Renal pelvis (tissue), 4 donors: ENCODE measurements around the gene PRKN. TPM values are rescaled to one million over a fixed set of nuclear protein-coding genes. Genes with fewer than 3 reads are reported as not detected.

Experiments used
- DNase-seq: peaks from one replicate; pipeline ENCODE4 v3.0.0-alpha.2; 2013
- polyA plus RNA-seq, 3 donors: library from polyadenylated mRNA; unstranded; fragments of 120-200 nt; gene quantifications; one replicate each; pipeline ENCODE4 v1.2.1, GENCODE V29; 2013; ENCODE audit not compliant: insufficient read length in 3 of 3

The PRKN gene
- polyA plus RNA-seq, 3 donors: 8.0 to 12.0 (median 9.9) TPM

DNA sequence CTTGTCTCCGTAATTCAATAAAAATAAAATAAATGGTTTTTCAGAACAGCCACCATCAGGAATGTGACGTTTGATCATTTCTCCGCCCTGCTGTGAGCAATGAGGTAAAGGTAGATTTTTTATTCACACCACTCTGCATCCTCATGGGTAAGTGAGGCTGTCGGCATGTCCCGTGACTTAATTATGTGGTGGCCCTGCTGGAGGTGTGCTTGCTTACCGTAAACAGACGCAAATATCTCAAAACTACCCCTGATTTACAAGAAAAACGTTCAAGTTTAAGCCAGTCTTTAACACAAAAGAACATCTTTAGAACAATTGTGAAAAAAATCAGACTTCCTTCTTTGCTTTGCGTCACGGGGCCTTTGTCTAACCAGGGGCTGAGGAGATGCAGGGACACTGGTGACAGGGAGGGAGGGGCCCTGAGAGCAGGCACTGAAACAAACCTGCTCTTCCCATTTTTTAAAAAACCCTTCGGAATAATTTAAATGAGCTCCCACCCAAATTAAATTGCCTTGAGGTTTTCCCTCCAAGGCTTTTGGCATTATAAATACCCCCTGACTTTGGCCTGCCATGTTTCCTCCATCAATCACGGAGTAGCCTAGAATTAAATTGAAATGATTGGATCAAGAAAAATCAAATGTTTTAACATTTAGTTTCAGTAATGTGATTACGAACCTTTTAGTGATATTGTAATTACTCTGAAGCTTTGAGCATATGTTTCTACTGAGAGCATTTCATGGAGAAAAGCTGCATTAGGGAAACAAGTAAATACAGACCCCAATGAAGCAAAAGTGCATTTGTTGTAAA, 13.4 kb downstream of the PRKN start:
- DNase-seq: no peak

DNA sequence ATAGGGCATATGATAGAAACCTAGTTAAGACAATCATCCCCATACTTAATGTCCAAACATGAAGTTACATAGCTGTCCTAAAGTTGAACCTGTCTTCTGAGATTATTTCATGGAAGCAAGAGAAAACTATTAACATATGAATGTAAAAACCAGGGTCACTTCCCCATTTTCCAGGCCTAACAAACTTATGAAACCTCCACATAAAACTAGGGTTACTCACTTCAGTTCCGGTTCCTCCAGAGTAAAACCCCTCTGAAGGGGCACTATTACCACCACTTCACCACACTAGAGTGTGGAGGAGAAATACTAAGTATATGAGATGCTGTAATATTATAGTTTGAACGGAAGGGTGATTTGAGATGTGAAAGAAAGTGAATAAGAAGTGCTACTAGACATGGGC, 14.9 kb downstream of the PRKN start:
- DNase-seq: no peak

DNA sequence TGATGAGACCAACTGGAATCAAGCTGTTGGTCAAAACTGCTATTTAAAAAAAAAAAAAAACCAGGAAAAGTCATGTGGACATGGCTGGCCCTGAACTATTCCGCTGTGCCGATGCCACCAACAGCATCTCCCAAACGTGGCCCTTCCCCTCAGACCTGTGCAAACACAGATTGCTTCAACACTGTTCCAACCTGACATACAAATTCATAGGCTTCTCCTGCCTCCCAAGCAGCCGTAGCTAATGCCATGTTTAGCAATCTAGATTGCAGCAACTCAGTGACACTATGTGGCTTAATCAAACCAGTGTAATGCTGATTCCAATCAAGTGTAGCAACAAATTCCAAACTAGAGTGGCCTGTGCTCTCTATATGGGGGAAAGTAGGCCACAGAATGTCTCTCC, 16.2 kb downstream of the PRKN start:
- DNase-seq: no peak

DNA sequence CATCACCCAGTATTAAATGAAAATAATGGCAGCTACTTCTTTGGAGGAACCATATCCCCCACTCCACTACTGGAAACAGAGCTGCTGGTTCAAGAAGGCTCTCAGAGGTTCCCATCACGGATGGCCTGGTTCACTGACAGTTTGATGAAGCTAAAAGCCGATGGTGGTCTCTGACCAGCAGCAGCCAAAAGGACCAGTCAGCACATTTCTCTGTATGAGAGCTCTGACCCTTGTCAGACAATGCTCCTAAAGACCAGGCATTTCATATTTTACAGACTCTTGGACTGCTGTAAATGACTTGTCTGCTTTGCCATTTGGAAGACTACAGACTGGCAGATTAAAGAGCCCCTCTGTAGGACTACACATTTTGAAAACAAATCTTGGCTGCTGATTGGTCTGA, 16.6 kb downstream of the PRKN start:
- no peak for DNase-seq

DNA sequence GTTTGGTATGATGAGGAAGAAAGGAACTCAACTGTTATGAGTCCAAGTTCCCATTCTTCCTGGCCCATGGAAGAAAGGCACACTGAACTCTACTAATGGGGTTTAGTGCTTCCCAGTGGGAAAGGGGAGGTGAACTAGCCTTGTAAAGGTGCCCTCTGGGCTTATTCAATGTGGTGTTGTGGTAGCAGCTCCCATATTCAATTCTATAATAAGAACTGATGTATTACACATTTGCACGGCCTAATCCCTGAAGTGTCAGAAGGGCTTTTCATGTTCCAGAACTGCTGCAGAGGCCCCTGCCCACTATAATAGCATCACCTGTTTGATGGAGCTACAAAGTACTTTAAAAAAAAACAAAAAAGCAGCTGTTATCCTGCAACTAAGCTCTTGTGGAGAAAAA, 17.1 kb downstream of the PRKN start:
- DNase-seq: no peak

DNA sequence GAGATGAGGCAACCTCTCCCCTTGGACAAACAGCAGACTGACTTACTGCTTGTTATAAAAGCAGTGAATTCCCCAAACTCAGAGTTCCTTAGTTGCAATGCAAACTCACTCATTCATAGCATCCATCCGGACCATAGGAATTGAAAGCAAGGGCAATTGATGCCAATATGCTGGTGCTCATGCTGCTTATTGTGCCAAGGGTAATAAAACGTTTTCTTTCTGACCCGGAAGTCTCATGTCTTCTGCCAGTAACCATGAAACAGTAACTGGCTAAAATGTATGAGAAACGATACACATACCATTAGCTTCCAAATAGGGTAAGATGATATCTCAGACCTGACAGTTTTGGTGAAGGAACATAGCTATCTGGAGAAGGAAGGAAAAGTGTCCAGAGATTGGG, 18.1 kb downstream of the PRKN start:
- DNase-seq: no peak

DNA sequence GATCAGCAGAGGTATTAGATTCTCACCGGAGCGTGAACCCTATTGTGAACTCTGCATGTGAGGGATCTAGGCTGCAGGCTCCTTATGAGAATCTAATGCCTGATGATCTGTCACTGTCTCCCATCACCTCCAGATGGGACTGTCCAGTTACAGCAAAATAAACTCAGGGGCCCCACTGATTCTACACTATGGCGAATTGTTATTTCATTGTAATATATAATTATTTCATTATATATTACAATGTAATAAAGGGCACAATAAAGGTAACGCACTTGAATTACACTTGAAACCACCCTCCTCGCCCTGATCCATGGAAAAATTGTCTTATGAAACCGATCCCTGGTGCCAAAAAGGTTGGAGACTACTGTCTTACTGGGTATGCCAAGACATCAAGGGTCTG, 18.6 kb downstream of the PRKN start:
- DNase-seq: no peak

DNA sequence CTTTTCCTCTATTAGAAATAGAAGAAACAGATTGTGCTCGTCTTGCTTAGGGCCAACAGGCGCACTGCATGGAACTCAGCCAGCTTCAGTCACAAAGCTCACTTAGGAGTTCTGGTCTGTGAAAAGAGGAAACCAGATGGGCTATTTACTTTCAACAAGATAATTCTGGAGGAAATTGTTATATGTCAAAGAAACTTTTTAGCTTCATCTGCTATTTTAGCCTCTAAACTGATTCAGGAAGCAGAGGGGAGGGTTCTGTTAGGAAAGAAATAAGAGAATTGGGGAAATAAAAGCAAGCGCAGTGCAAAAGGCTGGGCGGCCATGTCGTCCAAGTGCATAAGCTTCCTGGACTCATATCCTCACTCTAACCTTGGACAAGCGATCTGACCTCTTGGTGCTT, 21.3 kb downstream of the PRKN start:
- peak; percentile 61 for DNase-seq

DNA sequence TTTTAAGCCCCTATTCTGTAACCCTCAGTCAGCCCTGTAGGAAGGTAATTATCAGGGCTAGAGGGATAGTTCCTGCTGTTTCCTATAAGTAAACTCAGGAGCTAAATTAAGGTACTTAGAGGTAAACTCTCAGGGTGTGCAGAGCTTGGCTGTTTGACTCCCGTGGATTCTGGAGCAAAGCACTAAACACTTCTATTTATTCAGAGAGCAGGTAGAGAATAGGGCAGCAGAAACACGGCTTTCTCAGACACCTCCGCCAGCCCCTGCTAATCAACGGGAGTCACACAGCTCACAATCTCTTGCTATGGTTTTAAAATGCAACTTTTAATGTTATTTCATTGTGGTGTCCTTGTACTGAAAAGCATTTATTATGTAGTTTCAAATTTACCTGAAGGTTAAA, 21.8 kb downstream of the PRKN start:
- DNase-seq: no peak

DNA sequence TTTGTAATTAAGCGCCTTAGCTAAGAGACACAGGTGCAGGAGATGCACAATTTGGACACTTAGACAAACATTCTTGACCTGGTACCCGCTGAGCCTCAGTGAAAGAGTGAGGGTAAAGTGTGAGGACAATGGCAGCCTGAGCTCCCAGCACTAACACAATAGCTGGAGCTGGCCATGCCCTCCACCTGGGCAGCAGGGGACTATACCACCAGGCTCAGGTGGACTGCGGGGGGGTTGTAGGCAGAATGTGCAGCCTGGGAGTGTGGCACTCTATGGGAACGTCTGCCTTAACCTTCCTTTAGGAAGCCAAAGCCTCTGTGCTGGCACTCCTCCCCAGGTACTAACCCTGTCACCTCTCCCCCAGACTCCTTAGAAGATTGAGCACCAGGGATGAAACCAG, 23.6 kb downstream of the PRKN start:
- no peak for DNase-seq

DNA sequence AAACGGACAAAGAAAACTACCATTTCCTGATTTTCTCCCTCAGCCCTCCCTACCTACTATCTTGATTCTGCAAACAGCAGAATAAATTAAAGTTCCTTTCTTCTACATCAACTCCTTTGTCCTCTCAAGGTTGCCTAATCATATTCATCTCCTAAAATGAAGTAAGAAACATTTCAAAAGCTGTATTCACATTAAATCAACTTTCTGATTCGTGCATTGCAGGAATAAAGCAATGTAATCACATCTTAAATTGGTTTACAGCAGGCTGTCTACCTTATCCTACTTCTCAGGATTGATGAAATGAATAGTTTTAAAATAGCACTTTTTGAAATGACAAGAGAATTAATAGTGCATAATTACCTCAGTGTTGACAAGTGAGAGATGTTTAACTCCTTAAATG, 25.1 kb downstream of the PRKN start:
- no peak for DNase-seq

DNA sequence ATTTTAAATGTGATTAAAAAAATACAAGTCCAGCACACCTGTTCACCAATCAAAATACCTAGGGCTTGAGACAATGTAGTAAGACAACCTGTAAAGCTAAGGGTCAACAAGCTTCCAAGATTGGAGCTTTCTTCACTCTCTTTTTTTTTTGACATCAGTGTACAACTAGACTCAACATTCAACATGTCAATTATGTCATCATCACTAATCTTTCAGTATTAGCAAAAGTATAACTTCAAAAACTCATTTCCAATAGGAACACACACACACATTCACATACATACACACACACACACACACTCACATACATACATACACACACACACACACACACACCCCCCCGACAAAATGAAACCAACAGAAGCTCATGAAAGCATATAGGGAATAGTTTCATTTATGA, 26.0 kb downstream of the PRKN start:
- DNase-seq: no peak

DNA sequence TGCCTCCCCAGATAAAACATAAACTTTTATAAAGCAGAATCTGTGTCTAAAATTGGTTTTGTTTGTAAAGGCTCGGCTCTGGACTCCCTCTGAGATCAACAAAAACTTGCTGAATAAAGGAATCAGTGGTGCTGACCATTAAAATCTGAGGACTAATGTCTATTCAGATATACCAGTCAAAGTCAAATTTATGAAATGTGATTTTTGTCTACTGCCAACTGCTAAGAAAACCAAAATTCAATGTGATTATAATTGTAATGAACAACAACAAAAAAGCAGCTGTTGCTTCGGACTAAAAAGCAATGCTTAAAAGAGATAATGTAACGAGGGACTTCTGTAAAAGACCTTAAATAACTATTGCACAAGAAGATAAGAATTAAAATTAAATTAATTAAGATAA, 26.6 kb downstream of the PRKN start:
- DNase-seq: no peak

DNA sequence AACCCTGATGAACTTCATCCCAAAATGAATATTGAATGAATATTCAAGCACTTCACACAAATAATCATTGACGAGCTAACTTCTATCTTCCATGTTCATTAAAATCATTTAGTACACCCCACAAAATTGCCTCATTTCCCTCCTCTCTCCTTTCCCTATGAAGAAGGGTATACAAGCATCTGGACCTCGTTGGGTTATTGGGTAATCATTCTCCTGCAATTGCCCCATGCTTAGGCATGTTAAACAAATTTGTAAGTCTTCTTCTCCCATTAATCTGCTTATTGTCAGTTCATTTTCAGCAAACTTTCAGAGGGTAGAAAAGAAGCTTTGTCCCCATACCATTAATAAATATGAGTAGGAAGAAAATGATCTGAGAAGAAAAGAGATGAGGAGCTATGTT, 27.6 kb downstream of the PRKN start:
- DNase-seq: no peak

DNA sequence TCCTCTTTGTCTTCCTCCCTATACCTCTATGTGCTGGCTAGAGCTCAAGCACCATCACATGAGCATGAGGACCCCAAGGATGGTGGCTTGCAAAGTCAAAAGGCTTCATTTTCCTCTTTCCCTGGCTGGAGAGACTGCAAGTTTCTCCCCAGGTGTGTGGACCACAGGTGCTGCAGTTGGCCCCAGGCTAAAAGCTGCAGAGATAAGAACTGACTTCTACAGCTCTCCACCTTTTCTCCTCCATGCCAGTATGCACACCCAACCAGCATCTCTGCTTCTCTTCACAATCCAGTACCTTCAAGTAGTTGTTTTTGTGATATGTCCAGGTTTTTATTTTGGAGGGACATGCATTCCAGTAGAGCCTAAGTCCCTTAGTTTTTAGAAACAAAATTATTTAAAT, 29.1 kb downstream of the PRKN start:
- no peak for DNase-seq

DNA sequence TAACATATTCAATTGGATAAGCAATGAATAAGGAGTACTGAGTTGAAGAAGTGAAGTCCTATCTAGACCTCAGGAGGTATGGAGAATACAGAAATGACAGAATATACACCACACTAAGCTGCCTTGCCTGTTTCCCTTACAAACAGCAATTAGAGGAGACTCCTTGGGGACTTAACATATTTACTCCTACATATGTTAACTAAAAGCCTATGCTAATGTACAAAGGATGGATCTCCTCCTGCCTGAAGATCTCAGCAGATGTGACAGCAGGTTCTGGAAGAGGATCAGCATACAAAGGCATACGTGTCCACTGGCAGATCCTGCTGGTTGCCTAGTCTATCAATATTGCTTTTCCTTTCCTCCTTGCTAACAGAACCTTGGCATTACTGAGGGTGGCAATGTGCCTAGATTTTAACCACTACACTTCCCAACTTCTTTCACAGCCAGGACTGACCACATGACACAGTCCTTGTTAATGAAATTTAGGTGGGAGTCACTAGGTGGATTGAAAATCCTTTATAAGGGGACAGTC, 29.6 kb downstream of the PRKN start:
- DNase-seq: no peak

DNA sequence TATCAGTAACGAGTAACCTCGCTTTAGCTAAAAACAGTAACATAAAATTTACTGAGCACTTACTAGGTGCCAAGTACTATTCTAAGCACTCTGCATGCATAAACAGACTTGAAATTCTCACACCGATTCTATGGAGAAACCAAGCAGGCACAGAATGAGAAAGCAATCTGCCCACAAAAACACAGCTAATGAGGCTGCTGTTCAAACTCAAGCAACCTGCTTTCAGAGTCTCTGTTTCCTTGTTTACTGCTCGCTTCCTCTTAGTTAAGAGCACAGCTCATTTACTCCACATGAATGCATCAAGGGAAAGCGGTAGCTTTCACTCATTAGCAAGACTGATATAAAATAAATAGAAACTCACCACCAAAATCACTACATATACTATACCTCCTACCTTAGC, 37.4 kb downstream of the PRKN start:
- no peak for DNase-seq

DNA sequence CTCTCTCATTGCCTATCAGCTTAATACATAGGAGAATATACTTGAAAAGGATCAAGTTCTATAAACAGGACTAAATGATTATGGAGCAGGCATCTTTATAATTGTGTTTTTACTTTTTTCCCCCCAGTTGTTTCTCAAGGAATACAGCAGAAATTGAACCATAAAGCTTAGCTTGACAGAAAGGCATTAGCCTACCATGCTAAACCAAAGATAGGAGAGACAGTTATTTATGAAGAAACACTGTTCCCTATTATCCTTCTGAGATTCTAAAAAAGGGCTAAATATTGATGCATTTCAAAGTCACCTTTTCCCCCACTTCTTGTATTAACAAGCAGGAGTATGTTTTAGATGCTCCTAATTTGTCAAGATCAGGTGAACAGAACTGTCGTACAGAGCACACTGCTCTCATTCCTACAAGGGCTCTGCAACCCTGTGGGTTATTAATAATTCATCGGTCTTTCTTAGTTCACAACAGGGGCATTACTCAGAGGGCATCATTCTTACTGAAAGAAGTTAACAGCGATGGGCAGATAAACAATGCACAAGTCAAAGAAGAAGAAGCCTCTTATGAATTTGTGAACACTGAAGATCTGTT, 38.7 kb downstream of the PRKN start:
- DNase-seq: no peak

DNA sequence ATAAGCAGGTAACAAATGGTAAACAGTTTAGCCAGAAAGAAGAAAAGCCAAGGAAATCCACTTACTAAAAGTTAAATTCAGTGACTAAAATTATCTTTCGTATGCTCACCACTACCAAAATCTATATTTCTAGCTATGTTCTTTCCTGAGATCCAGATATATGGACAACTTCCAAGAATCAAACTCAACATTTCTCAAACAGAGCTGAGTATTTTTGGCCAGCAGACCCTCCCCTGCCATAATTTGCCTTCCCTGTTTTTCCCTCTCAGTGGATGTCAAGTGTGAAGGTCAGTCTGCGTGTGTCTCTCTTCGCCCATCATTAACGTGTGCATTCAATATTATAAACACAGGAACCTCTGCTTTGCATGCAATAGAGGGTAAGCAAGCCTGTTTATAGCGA, 42.0 kb downstream of the PRKN start:
- no peak for DNase-seq

DNA sequence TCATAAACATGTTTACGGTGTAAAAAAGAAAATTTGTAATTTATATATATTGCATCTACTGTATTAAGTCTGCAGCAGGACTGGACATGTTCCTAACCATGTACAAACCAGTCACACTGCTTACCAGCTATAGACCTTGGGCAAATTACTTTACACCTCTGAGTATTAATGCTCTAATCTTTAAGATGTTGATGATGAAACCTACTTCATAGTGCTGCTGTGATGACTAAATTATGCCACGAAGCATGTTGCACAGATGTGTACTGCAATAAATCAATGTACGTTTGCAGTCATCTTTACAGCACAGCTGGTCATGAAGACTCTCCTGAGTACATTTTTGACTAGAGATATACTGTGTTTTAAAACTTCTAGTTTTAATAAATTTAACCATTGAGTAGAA, 42.6 kb downstream of the PRKN start:
- DNase-seq: no peak

DNA sequence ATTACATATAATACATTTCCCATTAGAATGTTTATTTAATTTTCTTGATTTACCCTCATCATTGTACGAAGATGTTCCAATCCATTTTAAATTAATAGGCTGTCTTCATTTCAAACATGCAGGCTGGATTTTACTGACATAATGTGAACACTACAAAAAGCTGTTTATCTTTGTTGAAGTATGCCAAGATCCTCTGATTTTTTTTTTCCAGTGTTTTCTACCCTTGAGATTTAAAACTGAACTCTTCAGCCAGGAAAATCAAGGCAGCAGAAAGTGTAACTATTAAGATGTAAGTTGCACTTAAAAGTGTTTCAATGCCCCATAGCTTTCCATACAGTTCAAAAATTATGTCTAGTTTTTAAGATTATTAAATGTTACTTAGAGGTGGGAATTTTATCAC, 43.5 kb downstream of the PRKN start:
- DNase-seq: no peak

DNA sequence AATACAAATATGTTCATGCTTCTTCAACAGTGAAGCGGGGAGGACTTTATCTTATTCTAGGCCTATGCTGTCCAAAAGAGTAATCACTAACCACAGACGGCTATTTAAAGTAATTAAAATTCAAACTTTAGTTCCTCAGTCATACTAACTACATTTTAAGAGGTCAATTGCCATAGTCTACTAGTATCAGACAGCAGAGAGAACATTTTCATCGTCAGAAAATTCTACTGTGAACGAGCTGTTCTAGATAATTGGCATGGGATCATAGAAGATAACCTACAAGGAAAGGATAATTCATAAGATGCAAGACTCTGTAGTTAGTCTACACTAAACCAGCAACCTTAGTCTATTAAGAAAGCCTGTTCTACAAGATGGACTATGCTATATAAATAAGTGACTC, 44.4 kb downstream of the PRKN start:
- no peak for DNase-seq

DNA sequence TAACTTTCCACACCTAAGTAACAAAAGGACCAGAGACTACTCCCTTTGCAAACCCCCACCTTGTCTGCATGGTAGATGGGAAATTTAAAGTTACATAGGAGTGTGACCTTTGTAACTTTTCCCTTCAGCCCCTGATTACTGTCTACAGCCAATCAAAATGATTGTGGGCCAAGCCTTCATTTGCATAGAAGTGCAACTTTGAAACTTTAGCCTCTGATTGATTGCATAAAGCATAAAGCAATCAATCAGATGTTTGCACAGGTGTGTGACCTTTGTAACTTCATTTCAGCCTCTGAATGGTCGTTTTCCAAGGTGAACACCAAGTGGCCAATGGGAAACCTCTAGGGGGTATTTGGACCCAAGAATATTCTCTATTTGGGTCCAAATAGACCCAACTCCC, 46.1 kb downstream of the PRKN start:
- DNase-seq: no peak

DNA sequence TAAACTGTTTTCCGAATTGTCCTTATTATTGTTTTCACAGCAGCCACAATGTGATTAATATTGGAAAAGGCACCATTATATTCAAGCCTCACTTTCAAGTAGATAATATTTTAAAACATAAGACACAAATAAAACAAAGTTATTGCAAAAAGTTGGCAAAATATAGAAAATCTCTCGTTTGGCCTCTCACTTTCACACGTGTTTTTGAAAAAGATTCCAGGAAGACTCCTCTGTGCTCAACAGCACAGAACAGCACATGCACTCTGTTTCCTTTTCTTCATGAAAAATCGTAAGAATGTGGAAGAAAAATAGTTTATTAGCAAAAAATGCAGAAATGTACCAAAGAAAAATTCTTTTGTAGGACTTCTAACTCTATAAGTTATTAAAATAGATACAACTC, 46.7 kb downstream of the PRKN start:
- no peak for DNase-seq
